22Rv1 (cell line): Measurements from ENCODE around the gene KCNT1.

Experiments
- ZFX ChIP-seq: fragments of 450-650 bp; IDR thresholded peaks from 2 replicates; pipeline ENCODE4 v1.6.1; 2017; ENCODE audit warnings: antibody characterized with exemption, borderline replicate concordance
- TF ChIP-seq, protein P1 (sequence below): fragments of 450-650 bp; IDR thresholded peaks from 2 replicates; pipeline ENCODE4 v1.5.1; 2017; ENCODE audit warnings: mild to moderate bottlenecking

GRCh38 chr9:135693265-135693664 lies 8.7 kb upstream of the KCNT1 start:
- TF ChIP-seq, protein P1, sequence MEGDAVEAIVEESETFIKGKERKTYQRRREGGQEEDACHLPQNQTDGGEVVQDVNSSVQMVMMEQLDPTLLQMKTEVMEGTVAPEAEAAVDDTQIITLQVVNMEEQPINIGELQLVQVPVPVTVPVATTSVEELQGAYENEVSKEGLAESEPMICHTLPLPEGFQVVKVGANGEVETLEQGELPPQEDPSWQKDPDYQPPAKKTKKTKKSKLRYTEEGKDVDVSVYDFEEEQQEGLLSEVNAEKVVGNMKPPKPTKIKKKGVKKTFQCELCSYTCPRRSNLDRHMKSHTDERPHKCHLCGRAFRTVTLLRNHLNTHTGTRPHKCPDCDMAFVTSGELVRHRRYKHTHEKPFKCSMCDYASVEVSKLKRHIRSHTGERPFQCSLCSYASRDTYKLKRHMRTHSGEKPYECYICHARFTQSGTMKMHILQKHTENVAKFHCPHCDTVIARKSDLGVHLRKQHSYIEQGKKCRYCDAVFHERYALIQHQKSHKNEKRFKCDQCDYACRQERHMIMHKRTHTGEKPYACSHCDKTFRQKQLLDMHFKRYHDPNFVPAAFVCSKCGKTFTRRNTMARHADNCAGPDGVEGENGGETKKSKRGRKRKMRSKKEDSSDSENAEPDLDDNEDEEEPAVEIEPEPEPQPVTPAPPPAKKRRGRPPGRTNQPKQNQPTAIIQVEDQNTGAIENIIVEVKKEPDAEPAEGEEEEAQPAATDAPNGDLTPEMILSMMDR, result no peak
- no peak for TF ChIP-seq ZFX
